HepG2 (cell line): Measurements from ENCODE around the gene BACH1. TPM values are rescaled to one million over a fixed set of nuclear protein-coding genes. Genes with fewer than 3 reads are reported as not detected.

Experiments used
- ETV5 ChIP-seq: IDR thresholded peaks from 2 replicates; pipeline ENCODE4 v1.6.1; 2018; ENCODE audit warnings: missing biosample characterization, missing genetic modification reagents, inconsistent platforms, borderline replicate concordance
- FOSL2 ChIP-seq: sonication (generic); formaldehyde crosslinking; IDR thresholded peaks from 2 replicates; pipeline ENCODE4 v1.4.0; 2020; ENCODE audit warnings: missing genetic modification reagents
- KDM2A ChIP-seq: sonication (generic); formaldehyde crosslinking; IDR thresholded peaks from 2 replicates; pipeline ENCODE4 v1.4.0; 2020; ENCODE audit warnings: low read depth, missing genetic modification reagents, borderline replicate concordance
- MAZ ChIP-seq, 2 experiments: sonication (generic) in 1 of 2; formaldehyde crosslinking in 1 of 2; IDR thresholded peaks; 2 replicates each; pipeline versions ENCODE4 v1.5.0 to v1.6.1; 2012 to 2020; ENCODE audit warnings: low read depth in 2 of 2, mild to moderate bottlenecking in 2 of 2, borderline replicate concordance in 1 of 2, improper control_type of control experiment in 1 of 2, low read length in 1 of 2, missing genetic modification reagents in 1 of 2, moderate library complexity in 1 of 2
- RAD21 ChIP-seq: fragments of 450-650 bp; formaldehyde crosslinking; IDR thresholded peaks from 2 replicates; pipeline ENCODE4 v1.5.0; 2020; ENCODE audit warnings: mild to moderate bottlenecking
- SMYD3 ChIP-seq: sonication (generic); formaldehyde crosslinking; IDR thresholded peaks from 2 replicates; pipeline ENCODE4 v1.8.1; 2023; ENCODE audit warnings: mild to moderate bottlenecking, missing genetic modification reagents
- SP1 ChIP-seq, 2 experiments: fragments of 450-650 bp in 1 of 2; sonication (generic) in 1 of 2; formaldehyde crosslinking in 1 of 2; IDR thresholded peaks; 2 replicates each; pipeline versions ENCODE4 v1.4.0 to v1.6.1; 2016 to 2020; ENCODE audit warnings: missing genetic modification reagents in 1 of 2
- SRSF1 ChIP-seq: fragments of 200-400 bp; formaldehyde crosslinking; optimal IDR thresholded peaks from 2 replicates; pipeline ENCODE3; 2017; ENCODE audit warnings: mild to moderate bottlenecking, low read depth, low read length, moderate library complexity
- TAF1 ChIP-seq: sonication (generic); formaldehyde crosslinking; IDR thresholded peaks from 2 replicates; pipeline ENCODE4 v1.4.0; 2020; ENCODE audit warnings: missing genetic modification reagents
- ZFX ChIP-seq: sonication (generic); formaldehyde crosslinking; IDR thresholded peaks from 2 replicates; pipeline ENCODE4 v1.4.0; 2020; ENCODE audit warnings: mild to moderate bottlenecking, low read depth, missing genetic modification reagents, moderate library complexity
- ZMYM4 ChIP-seq: sonication (generic); formaldehyde crosslinking; IDR thresholded peaks from 2 replicates; pipeline ENCODE4 v1.8.1; 2023; ENCODE audit warnings: mild to moderate bottlenecking, missing genetic modification reagents
- ZNF333 ChIP-seq: sonication (generic); formaldehyde crosslinking; IDR thresholded peaks from 2 replicates; pipeline ENCODE4 v1.4.0; 2020; ENCODE audit warnings: mild to moderate bottlenecking, missing genetic modification reagents, borderline replicate concordance
- ZNF44 ChIP-seq: sonication (generic); formaldehyde crosslinking; IDR thresholded peaks from 2 replicates; pipeline ENCODE4 v1.5.1; 2020; ENCODE audit warnings: mild to moderate bottlenecking, missing genetic modification reagents
- ZNF496 ChIP-seq: sonication (generic); formaldehyde crosslinking; IDR thresholded peaks from 2 replicates; pipeline ENCODE4 v1.8.1; 2023; ENCODE audit warnings: mild to moderate bottlenecking, moderate library complexity, missing genetic modification reagents; ENCODE audit not compliant: insufficient replicate concordance
- ZNF644 ChIP-seq: IDR thresholded peaks from 2 replicates; pipeline ENCODE4 v1.6.1; 2016; ENCODE audit warnings: low read depth
- ZNF850 ChIP-seq: sonication (generic); formaldehyde crosslinking; conservative IDR thresholded peaks from 2 replicates; pipeline ENCODE4 v1.9.0; 2021; ENCODE audit warnings: mild to moderate bottlenecking, missing genetic modification reagents
- ZSCAN22 ChIP-seq: sonication (generic); formaldehyde crosslinking; IDR thresholded peaks from 2 replicates; pipeline ENCODE4 v1.4.0; 2020; ENCODE audit warnings: mild to moderate bottlenecking, missing genetic modification reagents
- polyA plus RNA-seq, 8 experiments: library from polyadenylated mRNA; depleted of rRNA in 3 of 8; stranded (reverse) in 7 of 8; unstranded in 1 of 8; fragments of >200 nt; fragmentation: Illumina TruSeq in 4 of 8; extraction: Trizol in 4 of 8; gene quantifications; 2 replicates each; pipeline versions ENCODE4 v1.2.1 to v1.2.3, GENCODE V29; 2011 to 2016; ENCODE audit warnings: low read depth in 4 of 8, missing spikeins in 1 of 8, mixed read lengths in 1 of 8; ENCODE audit not compliant: insufficient read depth in 1 of 8
- total RNA-seq, 5 experiments: library from RNA; depleted of rRNA; stranded (reverse); fragments of >200 nt; fragmentation: Illumina TruSeq; extraction: Trizol; gene quantifications; 2 replicates each; pipeline ENCODE4 v1.2.3, GENCODE V29; 2016; ENCODE audit warnings: low read depth in 1 of 5
- TF ChIP-seq, protein P1 (sequence below): sonication (generic); formaldehyde crosslinking; conservative IDR thresholded peaks from 2 replicates; pipeline ENCODE4 v1.4.0; 2020; ENCODE audit warnings: missing genetic modification reagents
- TF ChIP-seq, protein P2 (sequence below): sonication (generic); formaldehyde crosslinking; IDR thresholded peaks from 2 replicates; pipeline ENCODE4 v1.4.0; 2020; ENCODE audit warnings: mild to moderate bottlenecking, missing genetic modification reagents
- TF ChIP-seq, protein P3 (sequence below): sonication (generic); formaldehyde crosslinking; IDR thresholded peaks from 2 replicates; pipeline ENCODE4 v1.5.0; 2020; ENCODE audit warnings: mild to moderate bottlenecking, missing genetic modification reagents, moderate library complexity
- TF ChIP-seq, protein P4 (sequence below): sonication (generic); formaldehyde crosslinking; IDR thresholded peaks from 2 replicates; pipeline ENCODE4 v1.4.0; 2020; ENCODE audit warnings: missing genetic modification reagents

Gene BACH1
- total and polyA plus RNA-seq, 2 of the 13 experiments (the other 11 are each of a cell fraction or from before 2014, with no cell fraction given), result 16.5 to 51.7 TPM

DNA sequence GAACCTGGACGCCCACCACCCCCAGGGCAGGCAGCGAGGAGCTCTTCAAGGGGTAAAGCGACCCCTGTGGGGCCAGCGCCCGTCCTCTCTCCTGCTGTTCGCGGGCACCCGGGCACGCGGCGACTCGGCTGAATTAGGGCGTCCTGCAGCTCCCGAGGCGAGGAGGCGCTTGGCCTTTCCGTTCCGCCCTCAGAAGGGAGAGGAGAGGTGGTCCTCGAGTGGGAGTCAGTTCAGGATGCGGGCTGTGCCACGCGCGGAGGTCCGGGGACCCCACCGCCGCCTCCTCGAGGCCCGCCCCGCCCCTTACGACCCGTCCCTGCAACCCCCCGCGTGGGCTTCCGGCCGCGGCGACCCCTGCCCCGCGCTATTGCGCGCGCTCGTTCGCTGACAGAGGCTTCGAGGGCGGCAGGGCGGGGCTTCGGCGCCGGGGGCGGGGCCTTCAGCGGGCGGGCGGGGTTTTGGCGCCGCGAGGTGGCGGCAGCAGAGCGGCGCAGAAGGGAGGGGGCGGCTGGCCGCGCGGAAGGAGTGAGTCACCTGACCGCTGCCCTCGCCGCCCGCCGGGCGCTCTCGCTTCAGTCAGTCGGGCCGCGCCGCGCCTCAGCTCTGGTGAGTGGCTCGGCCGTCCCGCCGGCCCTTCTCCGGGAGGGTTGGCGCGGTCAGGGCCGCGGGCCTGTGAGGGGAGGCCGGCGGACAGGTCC lies at the start of gene BACH1 (continued):
- TF ChIP-seq, protein P1, sequence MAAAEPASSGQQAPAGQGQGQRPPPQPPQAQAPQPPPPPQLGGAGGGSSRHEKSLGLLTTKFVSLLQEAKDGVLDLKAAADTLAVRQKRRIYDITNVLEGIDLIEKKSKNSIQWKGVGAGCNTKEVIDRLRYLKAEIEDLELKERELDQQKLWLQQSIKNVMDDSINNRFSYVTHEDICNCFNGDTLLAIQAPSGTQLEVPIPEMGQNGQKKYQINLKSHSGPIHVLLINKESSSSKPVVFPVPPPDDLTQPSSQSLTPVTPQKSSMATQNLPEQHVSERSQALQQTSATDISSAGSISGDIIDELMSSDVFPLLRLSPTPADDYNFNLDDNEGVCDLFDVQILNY (CRISPR knock-in tag), result peak; percentile 57; the same call in 1 of the 2 replicates
- TF ChIP-seq FOSL2 (CRISPR knock-in tag) (peak; percentile 84), MAZ (IDR thresholded peaks at IDR 0.05; ENCODE audit: borderline replicate concordance, low read depth, low read length) (peak; percentile 81), MAZ (CRISPR knock-in tag; IDR thresholded peaks at IDR 0.05; ENCODE audit: low read depth) (peak; percentile 50), ZNF850 (no peak), SMYD3 (CRISPR knock-in tag) (no peak), ZSCAN22 (CRISPR knock-in tag) (no peak), ETV5 (peak; percentile 59; the same call in 1 of the 2 replicates), ZNF644 (no peak), ZFX (peak; percentile 80), ZNF496 (CRISPR knock-in tag) (no peak), TAF1 (CRISPR knock-in tag) (peak; percentile 71), RAD21 (peak; percentile 70), SRSF1 (peak; percentile 64), ZNF333 (CRISPR knock-in tag) (no peak), ZMYM4 (CRISPR knock-in tag) (peak; percentile 66), KDM2A (CRISPR knock-in tag) (0 out of 2 replicates have a peak, but pooled peaks have one; percentile 15), ZNF44 (CRISPR knock-in tag) (no peak), SP1 (IDR thresholded peaks at IDR 0.05) (no peak), SP1 (CRISPR knock-in tag; IDR thresholded peaks at IDR 0.05) (peak; percentile 20; the same call in 1 of the 2 replicates)
- TF ChIP-seq, protein P2, sequence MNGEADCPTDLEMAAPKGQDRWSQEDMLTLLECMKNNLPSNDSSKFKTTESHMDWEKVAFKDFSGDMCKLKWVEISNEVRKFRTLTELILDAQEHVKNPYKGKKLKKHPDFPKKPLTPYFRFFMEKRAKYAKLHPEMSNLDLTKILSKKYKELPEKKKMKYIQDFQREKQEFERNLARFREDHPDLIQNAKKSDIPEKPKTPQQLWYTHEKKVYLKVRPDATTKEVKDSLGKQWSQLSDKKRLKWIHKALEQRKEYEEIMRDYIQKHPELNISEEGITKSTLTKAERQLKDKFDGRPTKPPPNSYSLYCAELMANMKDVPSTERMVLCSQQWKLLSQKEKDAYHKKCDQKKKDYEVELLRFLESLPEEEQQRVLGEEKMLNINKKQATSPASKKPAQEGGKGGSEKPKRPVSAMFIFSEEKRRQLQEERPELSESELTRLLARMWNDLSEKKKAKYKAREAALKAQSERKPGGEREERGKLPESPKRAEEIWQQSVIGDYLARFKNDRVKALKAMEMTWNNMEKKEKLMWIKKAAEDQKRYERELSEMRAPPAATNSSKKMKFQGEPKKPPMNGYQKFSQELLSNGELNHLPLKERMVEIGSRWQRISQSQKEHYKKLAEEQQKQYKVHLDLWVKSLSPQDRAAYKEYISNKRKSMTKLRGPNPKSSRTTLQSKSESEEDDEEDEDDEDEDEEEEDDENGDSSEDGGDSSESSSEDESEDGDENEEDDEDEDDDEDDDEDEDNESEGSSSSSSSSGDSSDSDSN (CRISPR knock-in tag), result peak; percentile 73; the same call in 1 of the 2 replicates
- TF ChIP-seq, protein P3, sequence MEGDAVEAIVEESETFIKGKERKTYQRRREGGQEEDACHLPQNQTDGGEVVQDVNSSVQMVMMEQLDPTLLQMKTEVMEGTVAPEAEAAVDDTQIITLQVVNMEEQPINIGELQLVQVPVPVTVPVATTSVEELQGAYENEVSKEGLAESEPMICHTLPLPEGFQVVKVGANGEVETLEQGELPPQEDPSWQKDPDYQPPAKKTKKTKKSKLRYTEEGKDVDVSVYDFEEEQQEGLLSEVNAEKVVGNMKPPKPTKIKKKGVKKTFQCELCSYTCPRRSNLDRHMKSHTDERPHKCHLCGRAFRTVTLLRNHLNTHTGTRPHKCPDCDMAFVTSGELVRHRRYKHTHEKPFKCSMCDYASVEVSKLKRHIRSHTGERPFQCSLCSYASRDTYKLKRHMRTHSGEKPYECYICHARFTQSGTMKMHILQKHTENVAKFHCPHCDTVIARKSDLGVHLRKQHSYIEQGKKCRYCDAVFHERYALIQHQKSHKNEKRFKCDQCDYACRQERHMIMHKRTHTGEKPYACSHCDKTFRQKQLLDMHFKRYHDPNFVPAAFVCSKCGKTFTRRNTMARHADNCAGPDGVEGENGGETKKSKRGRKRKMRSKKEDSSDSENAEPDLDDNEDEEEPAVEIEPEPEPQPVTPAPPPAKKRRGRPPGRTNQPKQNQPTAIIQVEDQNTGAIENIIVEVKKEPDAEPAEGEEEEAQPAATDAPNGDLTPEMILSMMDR (CRISPR knock-in tag), result peak; percentile 56
- TF ChIP-seq, protein P4, sequence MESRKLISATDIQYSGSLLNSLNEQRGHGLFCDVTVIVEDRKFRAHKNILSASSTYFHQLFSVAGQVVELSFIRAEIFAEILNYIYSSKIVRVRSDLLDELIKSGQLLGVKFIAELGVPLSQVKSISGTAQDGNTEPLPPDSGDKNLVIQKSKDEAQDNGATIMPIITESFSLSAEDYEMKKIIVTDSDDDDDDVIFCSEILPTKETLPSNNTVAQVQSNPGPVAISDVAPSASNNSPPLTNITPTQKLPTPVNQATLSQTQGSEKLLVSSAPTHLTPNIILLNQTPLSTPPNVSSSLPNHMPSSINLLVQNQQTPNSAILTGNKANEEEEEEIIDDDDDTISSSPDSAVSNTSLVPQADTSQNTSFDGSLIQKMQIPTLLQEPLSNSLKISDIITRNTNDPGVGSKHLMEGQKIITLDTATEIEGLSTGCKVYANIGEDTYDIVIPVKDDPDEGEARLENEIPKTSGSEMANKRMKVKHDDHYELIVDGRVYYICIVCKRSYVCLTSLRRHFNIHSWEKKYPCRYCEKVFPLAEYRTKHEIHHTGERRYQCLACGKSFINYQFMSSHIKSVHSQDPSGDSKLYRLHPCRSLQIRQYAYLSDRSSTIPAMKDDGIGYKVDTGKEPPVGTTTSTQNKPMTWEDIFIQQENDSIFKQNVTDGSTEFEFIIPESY (CRISPR knock-in tag), result peak; percentile 67
